HepG2 (cell line): ENCODE data around the gene NDUFB10. TPM values are rescaled to one million over a fixed set of nuclear protein-coding genes. Genes with fewer than 3 reads are reported as not detected.
A peak's percentile ranks its signal among the peaks of the same experiment; 100 is the strongest.

ENCODE experiments used
- ATRX ChIP-seq: sonication (generic); formaldehyde crosslinking; IDR thresholded peaks from 2 replicates; pipeline ENCODE4 v1.4.0; 2020; ENCODE audit warnings: missing genetic modification reagents, borderline replicate concordance
- ELF4 ChIP-seq: sonication (generic); formaldehyde crosslinking; IDR thresholded peaks from 2 replicates; pipeline ENCODE4 v1.5.0; 2020; ENCODE audit warnings: missing genetic modification reagents, mild to moderate bottlenecking, moderate library complexity, borderline replicate concordance
- ETV6 ChIP-seq: sonication (generic); formaldehyde crosslinking; conservative IDR thresholded peaks from 2 replicates; pipeline ENCODE4 v1.4.0; 2020; ENCODE audit warnings: missing genetic modification reagents
- HIVEP1 ChIP-seq: sonication (generic); formaldehyde crosslinking; IDR thresholded peaks from 2 replicates; pipeline ENCODE4 v1.4.0; 2020; ENCODE audit warnings: mild to moderate bottlenecking, missing genetic modification reagents
- HMGA1 ChIP-seq: sonication (generic); formaldehyde crosslinking; conservative IDR thresholded peaks from 2 replicates; pipeline ENCODE4 v1.4.0; 2020; ENCODE audit warnings: missing genetic modification reagents
- MXD4 ChIP-seq: IDR thresholded peaks from 2 replicates; pipeline ENCODE4 v1.6.1; 2016; ENCODE audit warnings: mild to moderate bottlenecking, missing biosample characterization, missing genetic modification reagents
- PHB2 ChIP-seq: fragments of 450-650 bp; IDR thresholded peaks from 2 replicates; pipeline ENCODE4 v1.6.1; 2018; ENCODE audit not compliant: partially characterized antibody
- RAD51 ChIP-seq: fragments of 450-650 bp; IDR thresholded peaks from 2 replicates; pipeline ENCODE4 v1.6.1; 2016; ENCODE audit warnings: borderline replicate concordance
- ZBED4 ChIP-seq: sonication (generic); formaldehyde crosslinking; IDR thresholded peaks from 2 replicates; pipeline ENCODE4 v1.4.0; 2020; ENCODE audit warnings: missing genetic modification reagents, borderline replicate concordance
- ZBTB33 ChIP-seq: sonication (generic); formaldehyde crosslinking; IDR thresholded peaks from 2 replicates; pipeline ENCODE4 v1.4.0; 2020; ENCODE audit warnings: missing genetic modification reagents
- ZEB1 ChIP-seq: IDR thresholded peaks from 2 replicates; pipeline ENCODE4 v1.6.1; 2012; ENCODE audit warnings: mild to moderate bottlenecking, low read depth, inconsistent platforms; ENCODE audit not compliant: insufficient replicate concordance
- ZNF24 ChIP-seq: fragments of 450-650 bp; IDR thresholded peaks from 2 replicates; pipeline ENCODE4 v1.6.1; 2017; ENCODE audit warnings: antibody characterized with exemption, mild to moderate bottlenecking
- ZNF3 ChIP-seq: IDR thresholded peaks from 2 replicates; pipeline ENCODE4 v1.7.0; 2017; ENCODE audit warnings: inconsistent platforms
- ZNF549 ChIP-seq: sonication (generic); formaldehyde crosslinking; IDR thresholded peaks from 2 replicates; pipeline ENCODE4 v1.5.0; 2020; ENCODE audit warnings: missing genetic modification reagents
- ZNF577 ChIP-seq: sonication (generic); formaldehyde crosslinking; IDR thresholded peaks from 2 replicates; pipeline ENCODE4 v1.4.0; 2020; ENCODE audit warnings: mild to moderate bottlenecking, low read depth, missing genetic modification reagents, borderline replicate concordance
- ZNF737 ChIP-seq: sonication (generic); formaldehyde crosslinking; IDR thresholded peaks from 2 replicates; pipeline ENCODE4 v1.5.0; 2020; ENCODE audit warnings: missing genetic modification reagents, mild to moderate bottlenecking, borderline replicate concordance
- polyA plus RNA-seq, 8 experiments: library from polyadenylated mRNA; depleted of rRNA in 3 of 8; stranded (reverse) in 7 of 8; unstranded in 1 of 8; fragments of >200 nt; fragmentation: Illumina TruSeq in 4 of 8; extraction: Trizol in 4 of 8; gene quantifications; 2 replicates each; pipeline versions ENCODE4 v1.2.1 to v1.2.3, GENCODE V29; 2011 to 2016; ENCODE audit warnings: low read depth in 4 of 8, missing spikeins in 1 of 8, mixed read lengths in 1 of 8; ENCODE audit not compliant: insufficient read depth in 1 of 8
- total RNA-seq, 5 experiments: library from RNA; depleted of rRNA; stranded (reverse); fragments of >200 nt; fragmentation: Illumina TruSeq; extraction: Trizol; gene quantifications; 2 replicates each; pipeline ENCODE4 v1.2.3, GENCODE V29; 2016; ENCODE audit warnings: low read depth in 1 of 5
- TF ChIP-seq, protein P1 (sequence below): fragments of 450-650 bp; IDR thresholded peaks from 2 replicates; pipeline ENCODE4 v1.6.1; 2017
- TF ChIP-seq, protein P2 (sequence below): sonication (generic); formaldehyde crosslinking; IDR thresholded peaks from 2 replicates; pipeline ENCODE4 v1.5.1; 2020; ENCODE audit warnings: missing genetic modification reagents, mild to moderate bottlenecking, borderline replicate concordance
- TF ChIP-seq, protein P3 (sequence below): sonication (generic); formaldehyde crosslinking; IDR thresholded peaks from 2 replicates; pipeline ENCODE4 v1.4.0; 2020; ENCODE audit warnings: mild to moderate bottlenecking, missing genetic modification reagents

Gene NDUFB10
- total and polyA plus RNA-seq, 2 of the 13 experiments (the other 11 are each of a cell fraction or from before 2014, with no cell fraction given) = 68.6 to 157 TPM

- peak; percentile 47 for TF ChIP-seq ZBED4
- TF ChIP-seq, protein P1, sequence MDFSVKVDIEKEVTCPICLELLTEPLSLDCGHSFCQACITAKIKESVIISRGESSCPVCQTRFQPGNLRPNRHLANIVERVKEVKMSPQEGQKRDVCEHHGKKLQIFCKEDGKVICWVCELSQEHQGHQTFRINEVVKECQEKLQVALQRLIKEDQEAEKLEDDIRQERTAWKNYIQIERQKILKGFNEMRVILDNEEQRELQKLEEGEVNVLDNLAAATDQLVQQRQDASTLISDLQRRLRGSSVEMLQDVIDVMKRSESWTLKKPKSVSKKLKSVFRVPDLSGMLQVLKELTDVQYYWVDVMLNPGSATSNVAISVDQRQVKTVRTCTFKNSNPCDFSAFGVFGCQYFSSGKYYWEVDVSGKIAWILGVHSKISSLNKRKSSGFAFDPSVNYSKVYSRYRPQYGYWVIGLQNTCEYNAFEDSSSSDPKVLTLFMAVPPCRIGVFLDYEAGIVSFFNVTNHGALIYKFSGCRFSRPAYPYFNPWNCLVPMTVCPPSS = no peak
- peak; percentile 75 for TF ChIP-seq ZBTB33
- TF ChIP-seq, protein P2, sequence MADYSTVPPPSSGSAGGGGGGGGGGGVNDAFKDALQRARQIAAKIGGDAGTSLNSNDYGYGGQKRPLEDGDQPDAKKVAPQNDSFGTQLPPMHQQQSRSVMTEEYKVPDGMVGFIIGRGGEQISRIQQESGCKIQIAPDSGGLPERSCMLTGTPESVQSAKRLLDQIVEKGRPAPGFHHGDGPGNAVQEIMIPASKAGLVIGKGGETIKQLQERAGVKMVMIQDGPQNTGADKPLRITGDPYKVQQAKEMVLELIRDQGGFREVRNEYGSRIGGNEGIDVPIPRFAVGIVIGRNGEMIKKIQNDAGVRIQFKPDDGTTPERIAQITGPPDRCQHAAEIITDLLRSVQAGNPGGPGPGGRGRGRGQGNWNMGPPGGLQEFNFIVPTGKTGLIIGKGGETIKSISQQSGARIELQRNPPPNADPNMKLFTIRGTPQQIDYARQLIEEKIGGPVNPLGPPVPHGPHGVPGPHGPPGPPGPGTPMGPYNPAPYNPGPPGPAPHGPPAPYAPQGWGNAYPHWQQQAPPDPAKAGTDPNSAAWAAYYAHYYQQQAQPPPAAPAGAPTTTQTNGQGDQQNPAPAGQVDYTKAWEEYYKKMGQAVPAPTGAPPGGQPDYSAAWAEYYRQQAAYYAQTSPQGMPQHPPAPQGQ (CRISPR knock-in tag) = peak; percentile 93; the same call in 1 of the 2 replicates
- TF ChIP-seq ATRX (CRISPR knock-in tag) = no peak
- no peak for TF ChIP-seq PHB2
- TF ChIP-seq ZEB1 = peak; percentile 18
- peak; percentile 55; the same call in 1 of the 2 replicates for TF ChIP-seq ETV6
- TF ChIP-seq, protein P3, sequence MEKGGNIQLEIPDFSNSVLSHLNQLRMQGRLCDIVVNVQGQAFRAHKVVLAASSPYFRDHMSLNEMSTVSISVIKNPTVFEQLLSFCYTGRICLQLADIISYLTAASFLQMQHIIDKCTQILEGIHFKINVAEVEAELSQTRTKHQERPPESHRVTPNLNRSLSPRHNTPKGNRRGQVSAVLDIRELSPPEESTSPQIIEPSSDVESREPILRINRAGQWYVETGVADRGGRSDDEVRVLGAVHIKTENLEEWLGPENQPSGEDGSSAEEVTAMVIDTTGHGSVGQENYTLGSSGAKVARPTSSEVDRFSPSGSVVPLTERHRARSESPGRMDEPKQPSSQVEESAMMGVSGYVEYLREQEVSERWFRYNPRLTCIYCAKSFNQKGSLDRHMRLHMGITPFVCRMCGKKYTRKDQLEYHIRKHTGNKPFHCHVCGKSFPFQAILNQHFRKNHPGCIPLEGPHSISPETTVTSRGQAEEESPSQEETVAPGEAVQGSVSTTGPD = no peak
- TF ChIP-seq ZNF737 = peak; percentile 50; the same call in 1 of the 2 replicates
- TF ChIP-seq RAD51 = no peak
- peak; percentile 92 for TF ChIP-seq HIVEP1 (CRISPR knock-in tag)
- no peak for TF ChIP-seq ZNF24
- peak; percentile 92 for TF ChIP-seq MXD4 (CRISPR knock-in tag)
- TF ChIP-seq ZNF3 (CRISPR knock-in tag) = no peak
- no peak for TF ChIP-seq HMGA1 (CRISPR knock-in tag)
- TF ChIP-seq ZNF577 (CRISPR knock-in tag) = no peak
- TF ChIP-seq ZNF549 (CRISPR knock-in tag) = no peak
- TF ChIP-seq ELF4 = 0 out of 2 replicates have a peak, but pooled peaks have one; percentile 38
These were observed 12.6 kb downstream of the NDUFB10 start, which contains the start of gene TBL3 (continued) for GRCh38 chr16:1971796-1972489.
